Right lobe of liver (tissue), 6 donors: ENCODE measurements around the gene CANT1. TPM values are rescaled to one million over a fixed set of nuclear protein-coding genes. Genes with fewer than 3 reads are reported as not detected.
A peak's percentile ranks its signal among the peaks of the same experiment; 100 is the strongest.

Experiments used
- ATAC-seq, 4 donors: fragments of 200-7000 bp; cut with Tn5 transposase; one replicate each; pipeline ENCODE4 v1.9.1; 2020; ENCODE audit warnings: mild to moderate bottlenecking in 4 of 4, moderate library complexity in 4 of 4
- DNase-seq, 3 donors: peaks; one replicate each; pipeline ENCODE4 v3.0.0-alpha.2; 2020
- H3K27ac ChIP-seq, 3 donors: fragments of 200-600 bp; one replicate each; pipeline ENCODE4 v1.8.0; 2022
- H3K27me3 ChIP-seq, 2 donors: fragments of 200-600 bp; one replicate each; pipeline ENCODE4 v1.8.0; 2022
- H3K36me3 ChIP-seq, 4 donors: fragments of 200-600 bp; sonication (generic) in 1 of 4; one replicate each; pipeline versions ENCODE4 v1.5.1 to v1.8.0; 2017 to 2022; ENCODE audit warnings: control low read depth in 1 of 4
- H3K4me1 ChIP-seq, 4 donors: fragments of 200-600 bp; sonication (generic) in 1 of 4; one replicate each; pipeline versions ENCODE4 v1.5.1 to v1.8.0; 2017 to 2022; ENCODE audit warnings: control low read depth in 1 of 4
- H3K4me3 ChIP-seq, 3 donors: fragments of 200-600 bp; one replicate each; pipeline ENCODE4 v1.8.0; 2022
- H3K9me3 ChIP-seq, 4 donors: fragments of 200-600 bp; sonication (generic) in 1 of 4; one replicate each; pipeline versions ENCODE4 v1.5.1 to v1.8.0; 2017 to 2022; ENCODE audit warnings: control low read depth in 1 of 4
- POLR2A ChIP-seq: fragments of 450-650 bp; IDR thresholded peaks from one replicate; pipeline ENCODE4 v1.6.1; 2017; ENCODE audit warnings: antibody characterized with exemption, mild to moderate bottlenecking
- WGBS: methylation state at CpG from one replicate; pipeline ENCODE4 v1.1.6; 2018; ENCODE audit warnings: low coverage, low lambda C conversion rate; ENCODE audit not compliant: insufficient coverage; ENCODE audit errors: missing lambda C conversion rate; 5-methylcytosine and 5-hydroxymethylcytosine counted together
- intact Hi-C, 2 donors: fragments of 100-400 bp; cut with DNase I; formaldehyde crosslinking; loops; one replicate each; pipeline versions ENCODE4 v1.11.2 to v1.14.1; 2022
- total RNA-seq, 6 experiments: library from RNA; depleted of rRNA in 2 of 6; stranded (reverse); fragments of >200 nt in 2 of 6; fragmentation: NEBNext Ultra II Directional in 3 of 6; extraction: Animal tissue kit (Norgen Biotek cat#: 25700) in 3 of 6; gene quantifications; one replicate each; pipeline versions ENCODE4 v1.1.0 to v1.2.4, GENCODE V29; 2016 to 2023
- TF ChIP-seq, protein P1 (sequence below), 4 donors: fragments of 200-600 bp in 3 of 4; fragments of 450-650 bp in 1 of 4; IDR thresholded peaks; one replicate each; pipeline versions ENCODE4 v1.5.1 to v1.8.0; 2016 to 2022; ENCODE audit warnings: antibody characterized with exemption in 4 of 4, mild to moderate bottlenecking in 2 of 4
- donor health status: DM: no; HTN: yes; CAD: no.
- donor health status: DM: no; HTN: no; CAD: no.
- donor health status: DM: no; HTN: no; CAD: no.
- donor health status: DM: no; HTN: yes; CAD: no.
- donor health status: DM: no; HTN: yes; CAD: no.

Gene CANT1
- total RNA-seq, 6 experiments from 2014 or later: 15.6 to 26.3 (median 18.7) TPM

DNA sequence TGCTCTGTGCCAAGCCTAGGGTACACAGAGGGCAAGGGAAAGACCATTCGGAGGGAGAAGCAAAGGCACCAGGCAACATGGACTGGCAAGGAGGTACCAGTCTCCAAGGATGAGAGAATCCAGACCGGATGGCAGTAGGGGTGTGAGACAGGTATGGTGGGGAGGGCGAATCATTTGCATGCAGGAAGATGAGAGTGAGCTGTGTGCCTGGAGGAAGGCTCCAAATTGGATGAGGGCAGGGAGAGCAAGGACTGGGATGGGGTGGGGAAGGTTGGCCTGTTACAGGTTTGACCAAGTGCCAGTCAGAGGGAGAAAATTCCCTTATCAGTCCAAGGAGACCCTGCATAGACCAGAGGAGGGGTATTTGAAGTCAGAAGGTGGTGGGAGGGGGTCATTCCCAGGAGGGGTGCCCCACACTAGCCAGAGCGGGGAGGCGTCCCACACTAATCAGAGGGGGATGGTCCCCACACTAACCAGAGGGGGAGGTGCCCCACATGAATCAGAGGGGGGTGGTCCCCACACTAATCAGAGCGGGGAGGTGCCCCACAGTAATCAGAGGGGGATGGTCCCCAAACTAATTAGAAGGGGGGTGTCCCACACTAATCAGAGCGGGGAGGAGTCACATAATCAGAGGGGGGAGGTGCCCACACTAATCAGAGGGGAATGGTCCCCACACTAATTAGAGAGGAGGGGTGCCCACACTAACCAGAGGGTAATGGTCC, 737 bp downstream of the CANT1 start:
- DNase-seq: peak; percentile 13 to 46 (median 43)
- H3K36me3 ChIP-seq: no peaks in the 10 kb centered on the region

DNA sequence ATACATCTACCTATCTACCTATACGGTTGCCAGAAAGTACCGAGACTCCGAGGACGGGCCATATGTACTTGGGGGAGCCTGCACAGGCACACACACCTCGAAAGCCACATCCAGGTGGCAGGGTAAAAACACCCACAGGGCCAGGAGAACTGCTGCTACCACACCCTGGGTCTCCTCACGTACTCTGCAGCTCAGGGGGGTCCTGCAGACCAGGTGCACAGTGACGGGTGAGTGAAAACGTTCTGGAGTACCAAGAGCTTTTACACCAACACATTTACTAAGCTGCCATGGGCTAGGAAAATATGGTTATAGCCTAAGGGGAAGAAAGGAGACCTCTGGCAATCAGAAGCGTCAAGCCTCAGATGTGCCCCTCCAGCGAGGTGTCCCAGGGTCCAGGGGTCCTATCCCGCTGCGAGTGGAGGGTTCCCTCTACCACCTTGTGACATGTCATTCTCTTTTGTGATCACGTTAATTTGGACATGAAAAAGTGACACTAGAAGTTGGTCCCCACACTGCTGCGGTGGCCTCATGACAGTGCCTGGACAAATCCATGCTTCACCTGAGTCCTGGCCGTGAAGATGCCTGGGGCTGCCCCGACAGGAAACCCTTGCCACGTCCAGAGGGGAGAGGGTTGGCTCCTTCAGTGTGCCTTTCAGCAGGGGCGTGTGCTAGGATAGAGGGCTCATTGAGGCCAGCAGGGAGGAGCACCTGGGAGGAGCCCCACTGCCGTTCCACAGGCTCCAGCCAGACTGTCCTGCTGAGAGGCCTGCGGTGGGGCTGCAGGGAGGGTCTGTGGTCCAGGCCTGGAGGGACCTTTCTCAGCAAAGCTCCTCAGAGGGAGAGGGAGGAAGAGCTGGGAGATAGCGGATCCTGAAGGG, 1.8 kb downstream of the CANT1 start:
- intact Hi-C loops: no loop called here
- Histone ChIP-seq H3K27me3 (no peaks in the 10 kb centered on the region), H3K4me3 (peak overlapping the region in 1 of 3 donors; percentile 2), H3K36me3 (no peaks in the 10 kb centered on the region), H3K4me1 (peaks cover 0 to 26% (median 8%) of the 10 kb centered on the region in 4 donors), H3K9me3 (no peaks in the 10 kb centered on the region), H3K27ac (peak overlapping the region in 1 of 3 donors; percentile 87)
- ATAC-seq (no peak), DNase-seq (peak in 2 of 3 donors; percentile 15 to 40)
- 81% methylated on average over 6 of the region's 21 CpGs for WGBS
- no peak for TF ChIP-seq POLR2A
- TF ChIP-seq, protein P1, sequence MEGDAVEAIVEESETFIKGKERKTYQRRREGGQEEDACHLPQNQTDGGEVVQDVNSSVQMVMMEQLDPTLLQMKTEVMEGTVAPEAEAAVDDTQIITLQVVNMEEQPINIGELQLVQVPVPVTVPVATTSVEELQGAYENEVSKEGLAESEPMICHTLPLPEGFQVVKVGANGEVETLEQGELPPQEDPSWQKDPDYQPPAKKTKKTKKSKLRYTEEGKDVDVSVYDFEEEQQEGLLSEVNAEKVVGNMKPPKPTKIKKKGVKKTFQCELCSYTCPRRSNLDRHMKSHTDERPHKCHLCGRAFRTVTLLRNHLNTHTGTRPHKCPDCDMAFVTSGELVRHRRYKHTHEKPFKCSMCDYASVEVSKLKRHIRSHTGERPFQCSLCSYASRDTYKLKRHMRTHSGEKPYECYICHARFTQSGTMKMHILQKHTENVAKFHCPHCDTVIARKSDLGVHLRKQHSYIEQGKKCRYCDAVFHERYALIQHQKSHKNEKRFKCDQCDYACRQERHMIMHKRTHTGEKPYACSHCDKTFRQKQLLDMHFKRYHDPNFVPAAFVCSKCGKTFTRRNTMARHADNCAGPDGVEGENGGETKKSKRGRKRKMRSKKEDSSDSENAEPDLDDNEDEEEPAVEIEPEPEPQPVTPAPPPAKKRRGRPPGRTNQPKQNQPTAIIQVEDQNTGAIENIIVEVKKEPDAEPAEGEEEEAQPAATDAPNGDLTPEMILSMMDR (IDR thresholded peaks at IDR 0.05): no peak

More for the DNA sequence above, 737 bp downstream of the CANT1 start:
- peak in 2 of 4 donors; percentile 2 to 3 for ATAC-seq
- Histone ChIP-seq H3K9me3 (no peaks in the 10 kb centered on the region), H3K27ac (peak overlapping the region; percentile 77 to 92 (median 87)), H3K4me3 (peak overlapping the region; percentile 65 to 90 (median 66)), H3K27me3 (no peaks in the 10 kb centered on the region), H3K4me1 (peaks cover 0 to 26% (median 8%) of the 10 kb centered on the region in 4 donors)
- intact Hi-C loops: no loop called here
- 44% methylated on average over 7 of the region's 7 CpGs for WGBS
- TF ChIP-seq POLR2A: no peak
- TF ChIP-seq, protein P1 (IDR thresholded peaks at IDR 0.05): no peak

DNA sequence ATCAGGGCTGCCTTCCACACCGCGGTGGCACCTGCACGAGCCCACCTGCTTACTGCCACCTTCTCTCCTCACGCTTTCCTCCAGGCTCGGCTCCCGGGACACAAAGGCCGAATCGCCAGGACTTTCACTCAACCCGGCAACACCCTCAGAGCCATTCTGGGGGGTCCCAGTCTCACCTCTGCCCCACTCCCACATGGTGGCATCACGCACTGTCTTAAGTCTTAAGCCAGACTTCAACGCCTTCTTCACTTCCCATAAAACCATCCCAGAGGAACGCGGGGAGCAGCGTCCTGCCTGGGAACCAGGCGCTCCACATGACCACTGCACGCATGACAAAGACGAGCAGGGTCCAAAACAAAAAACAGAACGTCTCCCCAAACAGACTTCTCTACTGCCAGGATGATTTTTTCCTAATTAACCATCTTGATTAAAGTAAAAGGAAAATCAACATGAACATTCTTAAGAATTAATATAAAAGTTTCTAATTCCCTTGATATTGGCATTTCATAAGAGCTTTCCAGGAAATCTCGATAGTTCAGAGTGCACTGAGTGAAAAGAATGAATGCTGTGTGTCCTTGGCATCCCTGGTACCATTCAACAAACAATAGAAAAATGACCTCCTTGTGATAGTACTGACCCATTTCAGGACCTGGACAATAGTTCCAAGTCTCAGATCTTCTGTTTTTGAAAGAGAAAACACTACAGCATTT, 2.6 kb downstream of the CANT1 start:
- Histone ChIP-seq H3K27me3 (no peaks in the 10 kb centered on the region), H3K9me3 (no peaks in the 10 kb centered on the region), H3K4me1 (peaks cover 0 to 26% (median 8%) of the 10 kb centered on the region in 4 donors), H3K36me3 (no peaks in the 10 kb centered on the region), H3K4me3 (no peak overlapping the region), H3K27ac (no peak overlapping the region)
- DNase-seq (peak in 2 of 3 donors; percentile 15 to 48), ATAC-seq (no peak)
- intact Hi-C loops: no loop called here
- no peak for TF ChIP-seq POLR2A
- TF ChIP-seq, protein P1 (IDR thresholded peaks at IDR 0.05): no peak
- WGBS: 83% methylated on average over 17 of the region's 19 CpGs

- TF ChIP-seq, protein P1 (IDR thresholded peaks at IDR 0.05): no peak
- TF ChIP-seq POLR2A: no peak
- H3K27me3 ChIP-seq: no peaks in the 10 kb centered on the region
- H3K4me3 ChIP-seq: no peak overlapping the region
- ATAC-seq (no peak), DNase-seq (peak; percentile 24 to 37 (median 28))
- intact Hi-C loops: no loop called here
- H3K9me3 ChIP-seq: no peaks in the 10 kb centered on the region
- H3K27ac ChIP-seq: no peak overlapping the region
- WGBS: 53% methylated on average over 3 of the region's 8 CpGs
- H3K36me3 ChIP-seq: no peaks in the 10 kb centered on the region
- H3K4me1 ChIP-seq: peaks cover 0 to 26% (median 8%) of the 10 kb centered on the region in 4 donors
These were observed 3.5 kb downstream of the CANT1 start for GRCh38 chr17:79006046-79006445.
